ENCODE data around the gene STAT6.

DNA sequence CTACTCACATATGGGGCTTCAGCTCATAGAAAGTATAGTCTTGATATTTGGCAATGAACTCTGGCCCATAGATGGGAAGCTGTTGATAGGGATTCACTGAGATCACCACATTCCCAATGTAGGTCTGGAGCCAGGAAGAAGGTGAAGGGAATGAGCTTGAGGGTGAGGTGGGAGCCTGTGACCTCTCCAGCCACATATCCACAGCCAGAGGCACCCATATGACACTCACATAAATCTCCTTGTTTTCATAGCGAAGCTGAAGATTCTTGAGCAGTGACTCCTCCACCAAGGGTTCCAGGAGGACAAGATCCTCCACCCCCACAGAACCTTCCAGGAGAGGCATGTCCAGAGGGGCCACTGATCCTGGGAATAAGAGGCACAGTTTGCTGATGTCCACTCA lies 63.2 kb downstream of the STAT6 start:
- TF ChIP-seq GATA2 (IDR thresholded peaks at IDR 0.05; ENCODE audit: low read depth, low read length) (no peak), GATA3 (IDR thresholded peaks at IDR 0.05; ENCODE audit: low read depth, low read length) (no peak)

Measured in SH-SY5Y (cell line).